OCI-LY3 (cell line): ENCODE data around the gene HECTD1.
"Not testable (repeated sequence)": the region's sequence is repeated elsewhere in the genome, so short reads cannot be mapped to it uniquely, and the experiment has no call there.

Experiments used
- H2AFZ ChIP-seq: fragments of 200-600, 300-600 bp; shearing (Covaris generic); 2 replicates; pipeline ENCODE4 v1.6.0; 2014; ENCODE audit warnings: antibody characterized with exemption, low read depth, low read length
- H3K27ac ChIP-seq: fragments of 200-600, 300-600 bp; sonication (generic); 2 replicates; pipeline ENCODE4 v1.5.1; 2014; ENCODE audit warnings: mild to moderate bottlenecking, low read length, moderate library complexity, mixed read lengths
- H3K27me3 ChIP-seq: fragments of 200-600, 300-600 bp; sonication (generic); 2 replicates; pipeline ENCODE4 v1.6.1; 2014; ENCODE audit warnings: low read depth, low read length, mixed read lengths
- H3K36me3 ChIP-seq: fragments of 200-600, 300-600 bp; sonication (generic); replicated peaks from 2 replicates; pipeline ENCODE3; 2014; ENCODE audit warnings: low read depth, low read length, mixed read lengths
- H3K4me1 ChIP-seq: fragments of 300-600, 200-600 bp; sonication (generic); 2 replicates; pipeline ENCODE4 v1.6.1; 2014; ENCODE audit warnings: low read length, mixed read lengths
- H3K4me2 ChIP-seq: fragments of 200-600, 300-600 bp; sonication (generic); 2 replicates; pipeline ENCODE4 v1.6.1; 2014; ENCODE audit warnings: low read length, mixed read lengths
- H3K4me3 ChIP-seq: fragments of 300-600, 200-600 bp; sonication (generic); 2 replicates; pipeline ENCODE4 v1.5.1; 2014; ENCODE audit warnings: antibody characterized with exemption, mild to moderate bottlenecking, low read length, moderate library complexity
- H3K79me2 ChIP-seq: fragments of 300-600, 200-600 bp; shearing (Covaris generic); 2 replicates; pipeline ENCODE4 v1.6.1; 2014; ENCODE audit warnings: mild to moderate bottlenecking, low read length, mixed read lengths
- H3K9ac ChIP-seq: fragments of 300-600, 200-600 bp; shearing (Covaris generic); 2 replicates; pipeline ENCODE4 v1.6.0; 2014; ENCODE audit warnings: mild to moderate bottlenecking, low read length, moderate library complexity
- H3K9me3 ChIP-seq: fragments of 200-600, 300-600 bp; shearing (Covaris generic); 2 replicates; pipeline ENCODE4 v1.6.1; 2014; ENCODE audit warnings: low read length, mixed read lengths; ENCODE audit not compliant: insufficient read depth
- H4K20me1 ChIP-seq: fragments of 200-600, 300-600 bp; sonication (generic); 2 replicates; pipeline ENCODE4 v1.6.1; 2016; ENCODE audit warnings: low read length, mixed read lengths; ENCODE audit not compliant: insufficient read depth
- EZH2phosphoT487 ChIP-seq: fragments of 200-600 bp; shearing (Covaris generic); IDR thresholded peaks from 2 replicates; pipeline ENCODE4 v1.6.1; 2018; ENCODE audit warnings: antibody characterized with exemption, mixed run types, low read depth
- TF ChIP-seq, protein P1 (sequence below): fragments of 200-600, 300-600 bp; sonication (generic); IDR thresholded peaks from 2 replicates; pipeline ENCODE4 v1.5.1; 2014; ENCODE audit warnings: antibody characterized with exemption, low read length, low read depth

HECTD1 gene

DNA sequence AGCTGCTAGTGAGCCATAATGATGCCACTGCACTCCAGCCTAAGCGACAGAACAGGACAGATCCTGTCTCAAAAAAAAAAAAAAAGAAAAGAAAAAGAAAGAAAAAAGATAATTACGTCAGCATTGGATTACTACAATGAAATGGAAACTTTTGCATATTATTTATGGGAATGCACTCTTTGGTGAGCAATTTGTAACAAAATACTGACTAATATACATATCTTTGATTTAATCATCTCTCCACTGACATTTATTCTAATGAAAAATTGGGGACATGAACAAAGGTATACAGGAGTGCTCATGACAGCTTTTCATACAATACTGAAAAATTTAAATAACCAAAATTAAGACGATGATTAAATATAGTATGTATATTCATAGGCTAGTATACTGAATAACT is 27.9 kb upstream of the HECTD1 start:
- H3K4me1 ChIP-seq: peaks cover 12% of the 10 kb centered on the region
- H3K27ac ChIP-seq: no peak overlapping the region
- no peaks in the 10 kb centered on the region for H3K9me3 ChIP-seq
- H2AFZ ChIP-seq: no peak overlapping the region
- no peak overlapping the region for H3K4me3 ChIP-seq
- no peaks in the 10 kb centered on the region for H3K36me3 ChIP-seq
- TF ChIP-seq, protein P1, sequence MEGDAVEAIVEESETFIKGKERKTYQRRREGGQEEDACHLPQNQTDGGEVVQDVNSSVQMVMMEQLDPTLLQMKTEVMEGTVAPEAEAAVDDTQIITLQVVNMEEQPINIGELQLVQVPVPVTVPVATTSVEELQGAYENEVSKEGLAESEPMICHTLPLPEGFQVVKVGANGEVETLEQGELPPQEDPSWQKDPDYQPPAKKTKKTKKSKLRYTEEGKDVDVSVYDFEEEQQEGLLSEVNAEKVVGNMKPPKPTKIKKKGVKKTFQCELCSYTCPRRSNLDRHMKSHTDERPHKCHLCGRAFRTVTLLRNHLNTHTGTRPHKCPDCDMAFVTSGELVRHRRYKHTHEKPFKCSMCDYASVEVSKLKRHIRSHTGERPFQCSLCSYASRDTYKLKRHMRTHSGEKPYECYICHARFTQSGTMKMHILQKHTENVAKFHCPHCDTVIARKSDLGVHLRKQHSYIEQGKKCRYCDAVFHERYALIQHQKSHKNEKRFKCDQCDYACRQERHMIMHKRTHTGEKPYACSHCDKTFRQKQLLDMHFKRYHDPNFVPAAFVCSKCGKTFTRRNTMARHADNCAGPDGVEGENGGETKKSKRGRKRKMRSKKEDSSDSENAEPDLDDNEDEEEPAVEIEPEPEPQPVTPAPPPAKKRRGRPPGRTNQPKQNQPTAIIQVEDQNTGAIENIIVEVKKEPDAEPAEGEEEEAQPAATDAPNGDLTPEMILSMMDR: no peak
- no peak for TF ChIP-seq EZH2phosphoT487
- peaks cover 26% of the 10 kb centered on the region for H3K27me3 ChIP-seq
- H3K79me2 ChIP-seq: no peaks in the 10 kb centered on the region
- no peak overlapping the region for H3K9ac ChIP-seq
- no peak overlapping the region for H3K4me2 ChIP-seq
- H4K20me1 ChIP-seq: no peaks in the 10 kb centered on the region

DNA sequence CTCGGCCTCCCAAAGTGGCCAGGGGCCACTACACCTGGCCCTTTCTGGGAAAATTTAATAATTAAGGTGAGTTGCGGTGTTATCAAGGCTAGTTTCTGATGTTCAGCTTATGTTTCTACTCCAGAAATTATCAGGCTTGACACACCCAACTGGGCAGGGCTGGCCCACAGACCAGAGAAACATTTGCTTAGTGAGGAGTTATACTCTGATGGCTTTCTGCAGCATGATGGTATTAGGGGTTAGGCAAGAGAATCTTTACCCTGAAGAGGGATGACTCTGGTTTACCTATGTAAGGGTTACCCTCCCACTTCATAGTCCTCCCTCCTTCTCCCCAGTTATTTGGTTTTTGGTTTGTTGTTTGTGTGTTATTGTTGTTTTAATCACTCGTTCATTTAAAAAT is 24.5 kb upstream of the HECTD1 start:
- H3K79me2 ChIP-seq: no peaks in the 10 kb centered on the region
- H3K27me3 ChIP-seq: peaks cover 29% of the 10 kb centered on the region
- peaks cover 20% of the 10 kb centered on the region for H3K4me1 ChIP-seq
- no peak overlapping the region for H3K9ac ChIP-seq
- no peak overlapping the region for H3K4me3 ChIP-seq
- H3K4me2 ChIP-seq: no peak overlapping the region
- no peaks in the 10 kb centered on the region for H3K9me3 ChIP-seq
- TF ChIP-seq, protein P1: no peak
- TF ChIP-seq EZH2phosphoT487: no peak
- H3K36me3 ChIP-seq: no peaks in the 10 kb centered on the region
- H4K20me1 ChIP-seq: 0 out of 2 replicates have a peak, but pooled peaks cover 2% of the 10 kb centered on the region
- H3K27ac ChIP-seq: no peak overlapping the region
- no peak overlapping the region for H2AFZ ChIP-seq

DNA sequence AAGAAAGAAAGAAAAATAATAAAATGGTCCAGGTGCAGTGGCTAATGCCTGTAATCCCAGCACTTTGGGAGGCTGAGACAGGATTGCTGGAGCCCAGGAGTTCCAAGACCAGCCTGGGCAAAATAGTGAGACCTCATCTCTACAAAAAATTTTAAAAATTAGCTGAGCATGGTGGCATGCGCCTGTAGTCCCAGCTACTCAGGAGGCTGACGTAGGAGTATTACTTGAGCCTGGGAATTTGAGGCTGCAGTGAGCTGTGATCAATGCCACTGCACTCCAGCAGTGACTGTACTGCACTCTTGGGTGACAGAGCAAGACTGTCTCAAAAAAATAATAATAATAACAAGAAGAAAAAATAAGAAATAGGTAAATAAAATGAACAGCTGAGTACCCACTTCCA is 23.7 kb upstream of the HECTD1 start:
- H2AFZ ChIP-seq: not testable (repeated sequence)
- peaks cover 29% of the 10 kb centered on the region for H3K27me3 ChIP-seq

DNA sequence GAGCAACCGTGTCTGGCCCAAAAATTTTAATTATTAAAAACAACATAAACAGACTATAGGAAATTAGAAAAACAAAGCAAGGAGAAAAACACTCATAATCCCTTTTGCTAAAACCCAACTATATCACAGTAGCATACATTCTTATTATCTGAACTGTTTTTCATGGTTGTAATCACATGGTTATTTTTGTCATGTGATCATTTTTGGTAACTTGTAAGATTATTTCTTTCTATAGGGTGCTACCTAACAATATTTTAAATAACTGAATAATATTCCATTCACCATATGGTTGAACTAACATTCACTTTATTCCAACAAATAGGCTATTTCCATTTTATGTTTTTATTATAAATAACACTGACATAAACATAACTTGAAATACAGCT is 23.0 kb upstream of the HECTD1 start:
- Histone ChIP-seq H3K9ac (no peak overlapping the region), H3K36me3 (no peaks in the 10 kb centered on the region), H3K4me2 (no peak overlapping the region), H3K9me3 (no peaks in the 10 kb centered on the region), H2AFZ (no peak overlapping the region), H3K27ac (no peak overlapping the region), H3K4me3 (no peak overlapping the region), H4K20me1 (0 out of 2 replicates have a peak, but pooled peaks cover 2% of the 10 kb centered on the region), H3K27me3 (peaks cover 29% of the 10 kb centered on the region), H3K4me1 (peaks cover 20% of the 10 kb centered on the region), H3K79me2 (no peaks in the 10 kb centered on the region)
- no peak for TF ChIP-seq EZH2phosphoT487
- TF ChIP-seq, protein P1: no peak

More for the DNA sequence above, 23.7 kb upstream of the HECTD1 start:
- H3K9me3 ChIP-seq, H3K4me2 ChIP-seq, H3K4me3 ChIP-seq, H4K20me1 ChIP-seq, H3K79me2 ChIP-seq, H3K27ac ChIP-seq, H3K9ac ChIP-seq, H3K36me3 ChIP-seq: not testable (repeated sequence)
- H3K4me1 ChIP-seq: peaks cover 20% of the 10 kb centered on the region
